Mammary microvascular endothelial cell (primary cell): ENCODE data around the gene LMAN2. TPM values are rescaled to one million over a fixed set of nuclear protein-coding genes. Genes with fewer than 3 reads are reported as not detected.

Experiments
- total RNA-seq: library from RNA; depleted of rRNA; stranded (reverse); fragments of >200 nt; gene quantifications from 2 replicates; pipeline ENCODE4 v1.2.3, GENCODE V29; 2015

Gene LMAN2
- total RNA-seq, result 259 and 320 TPM in 2 replicates

DNA sequence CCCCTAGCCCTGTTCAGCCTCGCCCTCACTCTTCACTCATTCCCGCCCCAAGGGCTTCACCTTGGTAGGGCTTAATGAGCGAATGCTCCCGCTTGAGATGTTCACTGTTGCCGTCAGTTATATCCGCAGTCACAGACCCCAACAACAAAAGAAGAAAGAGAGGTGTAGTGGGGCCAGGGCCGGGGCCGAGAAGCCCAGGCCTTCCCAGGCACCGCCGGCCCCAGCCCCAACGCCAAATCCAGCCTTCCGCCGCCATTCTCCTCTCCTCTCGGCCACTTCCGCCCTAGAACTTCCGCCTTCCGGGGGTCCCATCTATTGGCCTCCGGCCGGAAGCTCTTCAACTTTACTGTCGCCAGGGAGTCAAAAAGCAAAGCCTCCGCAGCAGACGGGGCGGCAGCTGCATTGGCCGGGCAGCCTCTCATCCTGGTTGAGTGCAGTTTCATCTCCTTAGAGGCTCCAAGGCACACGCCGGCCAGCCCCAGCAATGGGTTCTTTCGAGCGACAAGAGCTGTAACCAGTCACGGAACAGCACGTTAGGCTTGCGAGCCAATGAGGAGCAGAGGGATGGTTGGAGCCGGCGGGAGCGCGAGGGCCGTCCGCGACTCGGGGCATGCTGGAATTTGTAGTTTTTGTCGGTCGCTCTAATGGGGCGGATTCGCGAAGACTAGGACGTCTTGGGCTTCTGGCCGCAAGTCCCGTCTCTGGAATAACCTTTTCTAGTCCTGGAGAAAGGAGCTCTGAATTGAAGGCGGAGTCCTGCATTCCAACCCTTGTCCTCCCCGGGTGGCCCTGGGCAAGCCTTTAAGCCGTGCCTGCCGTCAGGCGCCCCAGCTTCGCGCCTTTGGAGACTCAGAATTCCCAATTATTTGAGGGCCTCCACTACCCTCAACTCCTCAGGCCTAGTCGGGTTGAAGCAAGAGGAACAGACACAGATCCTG, at the start of gene LMAN2:
Gene LMAN2, minus strand, starts transcription at position 277 of the 938 bp plus-strand sequence. Its CDS starts 21 bp downstream, at position 256.

GRCh38 chr5:177399997-177400868, 48.8 kb upstream of the LMAN2 start, which contains the start of gene PFN3:
Gene PFN3 (minus strand): TSS chr5:177400661. CDS start chr5:177400576, 85 bp downstream.

GRCh38 chr5:177384134-177384533, 32.7 kb upstream of the LMAN2 start, which contains the start of gene SLC34A1:
Gene SLC34A1 (plus strand): TSS chr5:177384434. CDS start chr5:177385742, 1,308 bp downstream.

DNA sequence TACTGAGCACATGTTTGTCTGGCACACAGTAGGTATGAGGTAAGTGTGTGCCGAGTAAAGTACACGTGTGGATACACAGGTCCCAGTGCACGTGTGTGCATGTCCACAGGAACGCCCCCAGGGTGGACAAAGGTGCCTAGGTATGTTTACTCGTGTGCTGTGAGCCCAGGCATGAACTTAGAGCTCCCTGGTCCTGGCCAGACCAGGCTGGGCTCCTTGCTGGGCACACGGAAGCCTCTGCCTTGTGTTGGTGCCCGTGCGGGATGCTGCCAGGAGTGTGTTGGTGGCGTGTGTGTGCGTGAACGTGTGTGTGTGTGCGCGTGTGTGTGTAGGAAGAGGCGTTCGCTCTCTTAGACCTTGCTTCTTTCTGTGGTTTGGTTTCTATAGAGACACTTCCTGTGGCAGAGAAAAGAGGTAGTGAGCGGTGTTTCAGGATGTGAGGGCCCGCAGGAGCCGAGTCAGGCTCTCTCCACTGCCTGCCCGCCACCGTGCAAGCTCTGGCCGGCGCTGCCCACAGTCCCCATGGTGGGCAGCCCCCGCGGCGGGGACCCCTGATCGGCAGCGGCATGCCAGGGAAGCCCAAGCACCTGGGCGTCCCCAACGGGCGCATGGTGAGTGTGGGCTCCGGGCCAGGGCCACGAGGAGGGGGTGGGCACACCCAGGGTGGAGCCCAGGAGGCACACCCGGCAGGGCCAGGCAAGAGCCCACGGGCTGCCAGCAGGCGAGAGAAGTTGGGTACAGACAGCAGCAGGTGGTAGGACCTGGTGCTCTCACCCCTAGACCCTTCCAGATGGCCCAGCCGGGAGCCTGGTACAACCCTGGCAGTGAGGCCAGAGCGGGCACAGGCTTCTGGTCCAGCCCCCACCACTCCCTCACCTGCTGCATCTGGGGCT, 6.2 kb upstream of the LMAN2 start, which contains the start of gene RGS14:
Gene RGS14, plus strand, starts transcription at position 466 of the 893 bp plus-strand sequence. Its CDS starts 101 bp downstream, at position 567.

DNA sequence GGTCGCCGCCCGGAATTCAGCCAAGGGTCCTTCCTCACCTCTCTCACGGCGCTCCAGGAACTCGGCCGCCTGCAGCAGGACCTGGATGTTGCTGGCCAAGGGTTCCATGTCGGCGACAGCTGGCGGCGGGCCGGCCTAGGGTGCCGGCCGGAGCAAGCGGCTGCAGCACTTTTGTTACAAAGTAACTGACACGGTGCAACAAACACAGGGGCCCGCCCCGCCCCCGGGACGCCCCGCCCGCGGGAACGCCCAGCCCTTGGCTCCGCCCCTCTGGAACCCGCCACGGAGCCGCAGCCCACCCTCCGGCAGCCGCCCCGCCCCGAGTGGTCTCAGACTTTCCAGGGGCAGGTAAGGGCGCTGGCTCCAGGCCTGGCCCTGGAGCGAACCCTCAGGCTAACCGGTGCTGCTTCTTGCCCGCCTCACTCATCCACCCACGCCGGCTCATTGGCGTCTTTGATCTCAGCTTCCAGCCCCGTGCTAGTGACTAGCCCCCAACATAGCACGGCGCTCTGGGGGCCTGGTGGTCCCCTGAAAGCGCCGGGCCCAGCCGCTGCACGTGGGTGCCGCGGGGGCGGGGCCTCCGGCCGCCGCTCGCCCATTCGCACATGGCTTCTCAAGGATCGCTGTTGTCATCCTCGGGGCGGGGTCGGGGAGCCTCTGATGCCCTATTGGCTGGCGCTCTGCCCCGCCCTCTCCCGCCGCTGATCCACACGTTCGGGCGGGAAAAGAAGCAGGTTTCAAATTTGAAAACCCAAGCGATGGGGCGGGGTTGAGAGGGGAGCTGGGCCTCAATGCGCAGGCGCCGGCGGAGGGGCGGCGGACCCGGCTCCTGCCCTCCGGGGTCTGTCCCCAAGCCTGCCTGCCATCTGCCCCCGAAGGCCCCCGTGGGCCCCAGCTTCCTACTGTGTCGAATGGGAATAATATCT, 39.5 kb downstream of the LMAN2 start, which contains the start of gene MXD3:
Gene MXD3, minus strand, starts transcription at position 176 of the 926 bp plus-strand sequence. Its CDS starts 68 bp downstream, at position 108.

GRCh38 chr5:177303121-177303924, 48.1 kb downstream of the LMAN2 start, which contains the start of the genes PRELID1 and RAB24:
Gene PRELID1 (plus strand): TSS chr5:177303799. CDS start chr5:177303986, 187 bp downstream.
Gene RAB24 (minus strand): TSS chr5:177303719. CDS start chr5:177303288, 431 bp downstream.

Other genes with a start within 250 kb of the LMAN2 start
- gene NSD1, start 217.9 kb downstream of the LMAN2 start, total RNA-seq, result 25.9 and 28.7 TPM in 2 replicates
- 21.7 and 27.0 TPM in 2 replicates for gene RAB24, start 47.9 kb downstream of the LMAN2 start, total RNA-seq
- gene PRELID1, start 47.9 kb downstream of the LMAN2 start, total RNA-seq, result 237 TPM in 2 replicates
- gene MXD3, start 39.8 kb downstream of the LMAN2 start, total RNA-seq, result 32.0 and 68.0 TPM in 2 replicates
- 7.2 and 7.9 TPM in 2 replicates for gene RGS14, start 6.3 kb upstream of the LMAN2 start, total RNA-seq
- gene SLC34A1, start 32.8 kb upstream of the LMAN2 start, total RNA-seq, result not detected in 2 replicates
- not detected in 2 replicates for gene PFN3, start 49.0 kb upstream of the LMAN2 start, total RNA-seq
- gene F12, start 57.9 kb upstream of the LMAN2 start, total RNA-seq, result 0.89 and 1.4 TPM in 2 replicates
- gene GRK6, start 75.0 kb upstream of the LMAN2 start, total RNA-seq, result 47.7 TPM in 2 replicates
- gene PRR7, start 95.1 kb upstream of the LMAN2 start, total RNA-seq, result 12.1 and 18.9 TPM in 2 replicates
- 243 and 248 TPM in 2 replicates for gene DBN1, start 122.0 kb upstream of the LMAN2 start, total RNA-seq
- 167 and 210 TPM in 2 replicates for gene PDLIM7, start 145.9 kb upstream of the LMAN2 start, total RNA-seq
- 3.2 and 4.4 TPM in 2 replicates for gene DOK3, start 158.2 kb upstream of the LMAN2 start, total RNA-seq
- 106 and 138 TPM in 2 replicates for gene DDX41, start 165.3 kb upstream of the LMAN2 start, total RNA-seq
- gene FAM193B, start 202.9 kb upstream of the LMAN2 start, total RNA-seq, result 19.7 and 20.1 TPM in 2 replicates
- 154 and 179 TPM in 2 replicates for gene TMED9, start 240.5 kb upstream of the LMAN2 start, total RNA-seq
- gene B4GALT7, start 248.5 kb upstream of the LMAN2 start, total RNA-seq, result 36.5 and 36.7 TPM in 2 replicates